Measurements from ENCODE around the gene RNASE13. TPM values are rescaled to one million over a fixed set of nuclear protein-coding genes. Genes with fewer than 3 reads are reported as not detected.

The RNASE13 gene
- total and polyA plus RNA-seq, 4 donors: not detected

DNA sequence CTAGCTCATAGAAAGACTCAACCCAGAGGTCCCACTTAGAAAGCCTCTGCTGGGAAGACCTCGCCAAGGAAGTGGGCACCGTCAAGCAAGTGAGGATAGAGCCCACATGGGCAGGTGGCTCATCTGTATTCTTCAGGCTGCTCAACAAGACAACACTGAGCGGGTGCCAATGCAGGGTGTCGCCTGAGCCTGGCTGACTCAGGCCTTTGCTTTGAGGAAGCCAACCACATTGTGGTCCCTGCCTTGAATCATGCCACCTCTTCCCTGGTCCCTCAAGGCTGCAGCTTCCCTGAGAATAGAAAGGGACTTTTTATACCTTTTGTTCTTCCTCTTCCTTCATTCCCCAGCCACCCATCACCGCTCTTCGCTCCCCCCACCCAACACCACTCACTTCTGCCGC, 2.1 kb upstream of the RNASE13 start:
- ATAC-seq (ENCODE audit: insufficient read depth, low FRiP score): no peak
- Histone ChIP-seq H3K9ac (ENCODE audit: insufficient read depth in 1 of 2, low read length in 2 of 2) (no peak overlapping the region), H3K9me3 (ENCODE audit: control insufficient read depth in 4 of 4, insufficient read depth in 3 of 4, low read length in 3 of 4) (no peaks in the 10 kb centered on the region), H3K4me1 (ENCODE audit: control insufficient read depth in 5 of 5, insufficient read depth in 5 of 5, low read length in 5 of 5) (peaks cover 0 to 23% (median 20%) of the 10 kb centered on the region in 5 donors), H3K4me3 (no peak overlapping the region), H3K27ac (ENCODE audit: low read depth in 1 of 2, low read length in 1 of 2) (no peak overlapping the region), H3K36me3 (ENCODE audit: control insufficient read depth in 4 of 4, insufficient read depth in 4 of 4, low read length in 4 of 4) (no peaks in the 10 kb centered on the region), H3K27me3 (ENCODE audit: control insufficient read depth in 3 of 3, insufficient read depth in 3 of 3, low read length in 2 of 3) (no peaks in the 10 kb centered on the region)
- no peak for DNase-seq
- TF ChIP-seq CTCF (IDR thresholded peaks at IDR 0.05; ENCODE audit: control extremely low read depth, extremely low read depth): no peak
- 91 to 92% methylated on average over 7 of the region's 7 CpGs for WGBS, 2 donors

- no peak overlapping the region for H3K27ac ChIP-seq (ENCODE audit: low read depth in 1 of 2, low read length in 1 of 2)
- no peaks in the 10 kb centered on the region for H3K36me3 ChIP-seq (ENCODE audit: control insufficient read depth in 4 of 4, insufficient read depth in 4 of 4, low read length in 4 of 4)
- H3K9me3 ChIP-seq (ENCODE audit: control insufficient read depth in 4 of 4, insufficient read depth in 3 of 4, low read length in 3 of 4): no peaks in the 10 kb centered on the region
- H3K4me3 ChIP-seq: no peak overlapping the region
- DNase-seq (no peak), ATAC-seq (ENCODE audit: insufficient read depth, low FRiP score) (no peak)
- TF ChIP-seq CTCF (IDR thresholded peaks at IDR 0.05; ENCODE audit: control extremely low read depth, extremely low read depth): no peak
- 84 to 97% methylated on average over 4 of the region's 4 CpGs for WGBS, 2 donors
- H3K27me3 ChIP-seq (ENCODE audit: control insufficient read depth in 3 of 3, insufficient read depth in 3 of 3, low read length in 2 of 3): no peaks in the 10 kb centered on the region
- H3K4me1 ChIP-seq (ENCODE audit: control insufficient read depth in 5 of 5, insufficient read depth in 5 of 5, low read length in 5 of 5): peaks cover 0 to 6% (median 4%) of the 10 kb centered on the region in 5 donors
- no peak overlapping the region for H3K9ac ChIP-seq (ENCODE audit: insufficient read depth in 1 of 2, low read length in 2 of 2)
These were observed 1.4 kb downstream of the RNASE13 start for GRCh38 chr14:21033133-21033698.

- DNase-seq (no peak), ATAC-seq (ENCODE audit: insufficient read depth, low FRiP score) (no peak)
- no peak for TF ChIP-seq CTCF (IDR thresholded peaks at IDR 0.05; ENCODE audit: control extremely low read depth, extremely low read depth)
- H3K4me3 ChIP-seq: no peak overlapping the region
- WGBS, 2 donors: 83% methylated on average over 5 of the region's 5 CpGs
- no peak overlapping the region for H3K9ac ChIP-seq (ENCODE audit: insufficient read depth in 1 of 2, low read length in 2 of 2)
- no peaks in the 10 kb centered on the region for H3K9me3 ChIP-seq (ENCODE audit: control insufficient read depth in 4 of 4, insufficient read depth in 3 of 4, low read length in 3 of 4)
- no peaks in the 10 kb centered on the region for H3K36me3 ChIP-seq (ENCODE audit: control insufficient read depth in 4 of 4, insufficient read depth in 4 of 4, low read length in 4 of 4)
- peaks cover 0 to under 1% (median 0%) of the 10 kb centered on the region in 5 donors for H3K4me1 ChIP-seq (ENCODE audit: control insufficient read depth in 5 of 5, insufficient read depth in 5 of 5, low read length in 5 of 5)
- no peaks in the 10 kb centered on the region for H3K27me3 ChIP-seq (ENCODE audit: control insufficient read depth in 3 of 3, insufficient read depth in 3 of 3, low read length in 2 of 3)
- no peak overlapping the region for H3K27ac ChIP-seq (ENCODE audit: low read depth in 1 of 2, low read length in 1 of 2)
These were observed 2.1 kb downstream of the RNASE13 start for GRCh38 chr14:21032326-21033132.
